Measurements from ENCODE around the gene ALOX5AP.

DNA sequence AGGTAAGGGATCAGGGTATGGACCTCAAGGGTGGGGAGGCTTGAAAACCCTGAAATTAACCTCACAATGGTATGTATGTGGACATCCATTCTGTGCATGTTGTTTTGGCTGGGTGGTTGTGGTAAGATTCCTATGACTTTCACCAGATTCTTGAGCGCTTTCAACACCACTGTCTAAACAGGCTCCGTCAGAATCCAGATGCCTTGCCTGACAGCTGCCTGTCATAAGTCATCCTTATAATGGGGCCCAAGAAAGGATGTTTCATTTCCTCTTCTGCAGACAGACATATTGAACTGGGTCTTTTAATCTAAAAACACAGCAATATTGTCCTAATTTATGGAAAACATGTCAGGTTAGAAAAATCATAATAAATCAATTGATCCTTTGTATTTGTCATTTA is 41.3 kb downstream of the ALOX5AP start:
- TF ChIP-seq CTCF (conservative IDR thresholded peaks at IDR 0.05; ENCODE audit: low read depth, low read length) = no peak
- no peak for TF ChIP-seq EZH2 (IDR thresholded peaks at IDR 0.05; ENCODE audit: low read length, unreplicated experiment)

All from PC-3 (cell line).